BLaER1 treated with 17β-estradiol and CSF1 and Interleukin-3, amounts not matched to agents 10 nM and 100 nM (cell line): ENCODE data around the gene GPR137.
A peak's percentile ranks its signal among the peaks of the same experiment; 100 is the strongest.

Source experiments
- H3K27ac ChIP-seq, 11 experiments: shearing (Covaris generic); formaldehyde crosslinking; 2 replicates each; pipeline ENCODE4 v1.8.1; 2022
- H3K27me3 ChIP-seq, 11 experiments: shearing (Covaris generic); formaldehyde crosslinking; 2 replicates each; pipeline ENCODE4 v1.8.1; 2022
- H3K36me3 ChIP-seq, 11 experiments: shearing (Covaris generic); formaldehyde crosslinking; 2 replicates each; pipeline ENCODE4 v1.8.1; 2022
- H3K4me1 ChIP-seq, 10 experiments: shearing (Covaris generic); formaldehyde crosslinking; 2 replicates each; pipeline ENCODE4 v1.8.1; 2022
- H3K4me2 ChIP-seq, 11 experiments: shearing (Covaris generic); formaldehyde crosslinking; 2 replicates each; pipeline ENCODE4 v1.8.1; 2022
- H3K4me3 ChIP-seq, 10 experiments: shearing (Covaris generic); formaldehyde crosslinking; 2 replicates each; pipeline ENCODE4 v1.8.1; 2022
- H3K9ac ChIP-seq, 11 experiments: shearing (Covaris generic); formaldehyde crosslinking; 2 replicates each; pipeline ENCODE4 v1.8.1; 2022
- H3K9me3 ChIP-seq, 11 experiments: shearing (Covaris generic); formaldehyde crosslinking; replicated peaks in 1 of 11; 2 replicates each; pipeline ENCODE4 v1.8.1; 2022
- H4K20me1 ChIP-seq, 11 experiments: shearing (Covaris generic); formaldehyde crosslinking; 2 replicates each; pipeline ENCODE4 v1.8.1; 2022
- Cebpa-rat ChIP-seq, 11 experiments: shearing (Covaris generic); IDR thresholded peaks; 2 replicates each; pipeline ENCODE4 v1.8.1; 2022

GPR137 gene

DNA sequence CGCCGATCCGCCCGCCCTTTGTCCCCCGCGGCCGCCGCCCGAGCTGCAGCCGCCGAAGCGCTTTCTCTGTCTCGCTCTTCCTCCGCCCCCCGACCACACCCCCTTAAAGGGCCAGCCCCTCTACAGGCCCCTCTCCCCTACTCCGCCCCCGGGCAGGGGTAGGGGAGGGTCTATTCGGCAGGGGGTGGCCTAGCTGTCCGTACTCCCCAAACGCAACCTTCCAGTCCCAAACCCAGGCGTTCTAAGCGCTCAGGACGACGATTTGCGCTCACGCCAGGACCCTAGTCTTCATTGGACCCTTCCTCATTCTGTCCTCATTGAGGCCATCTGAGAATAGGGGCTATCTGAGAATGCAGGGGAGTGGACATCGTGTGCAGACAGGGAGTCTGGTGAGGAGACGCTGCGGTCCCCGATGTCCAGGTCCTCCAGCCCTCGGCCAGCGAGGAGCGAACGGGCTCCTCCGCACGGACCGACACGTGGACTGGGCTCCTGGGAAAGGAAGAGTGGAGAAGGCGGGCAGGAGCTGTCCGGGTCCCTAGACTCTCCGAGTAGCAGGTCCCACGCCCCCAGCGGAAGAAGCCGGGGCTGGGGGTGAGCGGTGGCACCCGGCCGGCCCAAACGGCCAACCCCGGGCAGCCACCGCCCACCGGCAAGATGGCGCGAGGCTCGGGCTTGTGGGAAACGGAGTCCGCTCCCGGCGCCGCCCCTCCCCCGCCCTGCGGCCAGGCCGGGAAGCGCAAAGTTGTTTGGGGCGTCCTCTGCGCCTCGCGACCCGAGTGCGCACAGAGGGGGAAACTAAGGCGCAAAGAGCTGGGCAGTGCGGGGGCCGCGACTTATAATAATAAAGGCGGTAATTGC lies 38.5 kb upstream of the GPR137 start, which contains the start of gene PPP1R14B:
PPP1R14B (minus strand) TSS at position 73 of the 858 bp plus-strand sequence. CDS start 270 bp downstream, outside the sequence.
- Histone ChIP-seq H3K4me2 (peak within 1 kb of the TSS; percentile 98 to 100 (median 99)), H4K20me1 (peaks cover 7 to 45% (median 34%) of the 10 kb centered on the region in 11 experiments; a peak in 21 of 22 replicates), H3K9ac (peak within 1 kb of the TSS; percentile 81 to 97 (median 92)), H3K27me3 (no peaks in the 10 kb centered on the region), H3K4me3 (peak within 1 kb of the TSS; percentile 81 to 99 (median 96)), H3K9me3 (no peaks in the 10 kb centered on the region), H3K27ac (peak within 1 kb of the TSS; percentile 33 to 96 (median 93); a peak in 21 of 22 replicates), H3K4me1 (peaks cover 58 to 82% (median 77%) of the 10 kb centered on the region in 10 experiments), H3K36me3 (peaks cover 13 to 29% (median 22%) of the 10 kb centered on the region in 11 experiments)
- no peak for TF ChIP-seq Cebpa-rat (IDR thresholded peaks at IDR 0.05)

DNA sequence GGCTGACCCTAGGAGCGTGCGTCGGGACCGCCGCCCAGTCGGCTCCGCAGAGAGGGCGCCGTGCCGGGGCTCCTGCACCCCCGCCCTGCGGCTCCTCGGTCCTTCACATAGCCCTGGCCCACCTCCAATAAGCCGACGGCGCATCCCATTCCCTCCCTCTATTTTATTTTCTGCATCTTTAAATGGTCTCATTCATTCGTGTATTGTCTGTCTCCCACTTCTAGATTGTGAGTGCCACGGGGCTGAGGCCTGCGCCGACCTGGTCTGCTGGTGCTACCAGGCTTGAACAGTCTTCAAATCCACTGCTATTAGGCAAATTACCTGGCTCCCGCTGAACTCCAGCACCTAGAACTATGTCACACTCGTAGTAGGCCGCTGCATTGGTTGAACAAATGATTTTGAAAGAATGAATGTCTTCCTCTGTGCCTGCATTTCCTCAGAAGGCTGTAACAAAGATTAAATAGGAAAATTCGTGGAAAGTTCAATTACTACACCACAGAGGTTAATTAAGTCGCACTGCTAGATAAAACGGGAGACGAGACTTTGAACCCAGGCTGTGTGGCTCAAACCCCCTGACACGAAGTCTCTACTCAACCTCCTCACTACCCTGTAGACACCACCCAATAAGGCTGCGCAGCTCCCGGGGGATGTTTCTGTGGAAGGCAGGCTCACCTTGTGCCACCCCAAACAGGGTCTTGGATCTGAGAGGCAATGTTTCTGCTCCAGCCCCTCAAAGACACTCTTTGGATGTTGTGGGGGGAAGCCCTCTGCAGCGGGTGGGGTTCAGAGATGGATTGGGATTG lies 37.7 kb upstream of the GPR137 start:
- Histone ChIP-seq H3K27me3 (no peaks in the 10 kb centered on the region), H3K4me1 (peaks cover 53 to 82% (median 77%) of the 10 kb centered on the region in 10 experiments), H4K20me1 (peaks cover 9 to 44% (median 32%) of the 10 kb centered on the region in 11 experiments; a peak in 21 of 22 replicates), H3K27ac (peak overlapping the region in 9 of 11 experiments; percentile 79 to 96 (median 94); a peak in 17 of 22 replicates), H3K4me2 (peak overlapping the region; percentile 92 to 100 (median 99)), H3K36me3 (peaks cover 13 to 25% (median 21%) of the 10 kb centered on the region in 11 experiments), H3K9me3 (no peaks in the 10 kb centered on the region), H3K4me3 (peak overlapping the region; percentile 81 to 99 (median 96)), H3K9ac (peak overlapping the region; percentile 81 to 97 (median 92); a peak in 20 of 22 replicates)
- TF ChIP-seq Cebpa-rat (IDR thresholded peaks at IDR 0.05): no peak

DNA sequence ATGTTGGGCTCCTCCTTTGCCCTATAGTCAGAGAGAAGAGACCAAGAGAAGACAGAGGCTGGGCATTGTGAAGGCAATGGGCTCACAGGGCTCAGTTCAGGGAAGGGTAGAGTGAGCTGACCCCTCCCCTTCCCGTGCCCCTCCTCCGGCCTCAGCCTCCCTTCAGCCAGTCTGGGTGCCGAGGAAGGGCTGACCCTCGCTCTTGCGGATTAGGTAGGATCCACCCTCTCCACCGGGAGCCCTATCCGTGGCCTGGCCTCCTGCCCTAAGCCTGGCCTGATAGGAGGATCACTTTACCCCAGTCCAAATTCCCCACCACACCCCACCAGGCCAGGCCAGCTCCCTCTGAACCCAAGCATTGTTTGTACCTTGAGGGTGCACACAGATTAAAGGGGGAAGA lies 37.1 kb upstream of the GPR137 start:
- peaks cover 53 to 82% (median 77%) of the 10 kb centered on the region in 10 experiments for H3K4me1 ChIP-seq
- peaks cover 10 to 44% (median 32%) of the 10 kb centered on the region in 11 experiments; a peak in 21 of 22 replicates for H4K20me1 ChIP-seq
- peak overlapping the region in 6 of 11 experiments; percentile 4 to 95 (median 80); a peak in 9 of 22 replicates for H3K9ac ChIP-seq
- peak overlapping the region in 10 of 11 experiments; percentile 92 to 100 (median 99); a peak in 19 of 22 replicates for H3K4me2 ChIP-seq
- no peaks in the 10 kb centered on the region for H3K27me3 ChIP-seq
- no peak overlapping the region for H3K4me3 ChIP-seq
- H3K27ac ChIP-seq: peak overlapping the region in 5 of 11 experiments; percentile 65 to 95 (median 71); a peak in 8 of 22 replicates
- H3K36me3 ChIP-seq: peaks cover 8 to 18% (median 15%) of the 10 kb centered on the region in 11 experiments
- TF ChIP-seq Cebpa-rat (IDR thresholded peaks at IDR 0.05): no peak
- no peaks in the 10 kb centered on the region for H3K9me3 ChIP-seq

DNA sequence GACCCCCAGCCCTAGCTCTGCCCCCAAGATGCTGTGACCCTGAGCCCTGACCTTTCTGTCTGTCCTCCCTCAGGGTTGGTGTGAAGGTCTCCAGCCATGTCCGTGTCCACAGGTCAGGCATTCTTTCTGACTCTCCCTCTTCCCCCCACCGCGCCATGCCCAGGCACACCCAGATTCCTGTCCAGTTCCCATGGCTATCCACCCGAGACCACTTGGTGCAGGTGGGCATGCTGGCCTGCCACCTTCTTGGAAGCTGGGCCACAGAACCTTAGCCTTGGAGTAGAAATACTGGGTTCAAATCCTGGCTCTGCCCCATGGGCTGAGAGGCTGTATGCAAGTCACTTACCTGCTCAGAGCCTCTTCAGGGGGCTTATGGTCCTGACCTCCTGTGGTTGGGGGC lies 36.6 kb upstream of the GPR137 start:
- Histone ChIP-seq H3K9me3 (no peaks in the 10 kb centered on the region), H4K20me1 (peaks cover 13 to 44% (median 32%) of the 10 kb centered on the region in 11 experiments; a peak in 21 of 22 replicates), H3K27ac (peak overlapping the region in 6 of 11 experiments; percentile 28 to 95 (median 70); a peak in 10 of 22 replicates), H3K4me1 (peaks cover 53 to 82% (median 77%) of the 10 kb centered on the region in 10 experiments), H3K9ac (peak overlapping the region in 8 of 11 experiments; percentile 4 to 95 (median 84); a peak in 11 of 22 replicates), H3K4me3 (peak overlapping the region in 1 of 10 experiments; percentile 8; a peak in 1 of 20 replicates), H3K4me2 (peak overlapping the region; percentile 92 to 100 (median 99); a peak in 20 of 22 replicates), H3K36me3 (peaks cover 4 to 15% (median 12%) of the 10 kb centered on the region in 11 experiments; a peak in 21 of 22 replicates), H3K27me3 (no peaks in the 10 kb centered on the region)
- TF ChIP-seq Cebpa-rat (IDR thresholded peaks at IDR 0.05): no peak

DNA sequence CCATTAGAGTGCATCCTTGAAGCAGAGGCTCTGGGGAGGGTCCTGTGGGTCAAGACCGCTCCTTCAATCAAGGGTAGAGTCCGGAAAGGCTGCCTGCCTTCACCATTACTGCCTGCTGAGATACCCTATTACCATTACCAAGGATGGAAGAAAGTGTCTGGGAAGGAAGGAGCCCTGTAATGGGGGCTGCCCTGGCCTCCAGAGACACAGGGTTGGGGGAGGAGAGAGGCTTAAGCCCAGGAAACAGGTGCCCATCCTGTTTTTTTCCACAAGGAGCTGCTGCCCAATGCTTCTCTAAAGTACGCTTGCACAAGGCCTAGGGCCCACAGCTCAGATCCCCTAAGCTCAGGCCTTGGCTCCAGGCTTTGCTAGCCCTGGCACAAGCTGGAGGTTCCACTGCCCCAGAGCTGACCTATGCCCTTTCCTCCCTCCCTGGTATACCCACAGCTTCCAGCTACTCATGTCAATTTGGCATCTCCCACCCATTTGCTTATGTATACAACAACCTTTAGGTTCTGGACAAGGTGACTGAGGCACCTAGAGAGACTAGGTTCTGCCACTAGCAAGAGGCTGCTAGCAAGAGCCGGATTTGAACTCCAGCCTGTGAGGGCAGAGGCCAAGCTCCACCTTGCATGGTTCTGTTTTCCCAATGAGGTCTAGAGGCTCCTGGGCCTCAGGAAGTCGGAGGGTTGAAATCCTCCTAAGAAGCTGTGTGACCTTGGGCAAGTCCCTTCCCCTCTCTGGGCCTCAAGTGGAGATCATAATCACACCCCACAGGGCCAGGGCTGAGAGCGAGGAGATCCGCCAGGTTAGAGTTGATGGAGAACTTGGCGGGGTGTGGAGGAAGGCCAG lies 35.9 kb upstream of the GPR137 start:
- H3K9me3 ChIP-seq: no peaks in the 10 kb centered on the region
- H3K4me2 ChIP-seq: peak overlapping the region; percentile 92 to 100 (median 99)
- H4K20me1 ChIP-seq: peaks cover 20 to 44% (median 31%) of the 10 kb centered on the region in 11 experiments; a peak in 21 of 22 replicates
- peak overlapping the region in 9 of 11 experiments; percentile 4 to 95 (median 84); a peak in 14 of 22 replicates for H3K9ac ChIP-seq
- H3K27me3 ChIP-seq: no peaks in the 10 kb centered on the region
- H3K4me3 ChIP-seq: peak overlapping the region in 2 of 10 experiments; percentile 8 to 95; a peak in 3 of 20 replicates
- TF ChIP-seq Cebpa-rat (IDR thresholded peaks at IDR 0.05): no peak
- H3K36me3 ChIP-seq: peaks cover 6 to 15% (median 11%) of the 10 kb centered on the region in 11 experiments; a peak in 21 of 22 replicates
- peaks cover 51 to 78% (median 73%) of the 10 kb centered on the region in 10 experiments for H3K4me1 ChIP-seq
- H3K27ac ChIP-seq: peak overlapping the region in 7 of 11 experiments; percentile 6 to 95 (median 71); a peak in 12 of 22 replicates

DNA sequence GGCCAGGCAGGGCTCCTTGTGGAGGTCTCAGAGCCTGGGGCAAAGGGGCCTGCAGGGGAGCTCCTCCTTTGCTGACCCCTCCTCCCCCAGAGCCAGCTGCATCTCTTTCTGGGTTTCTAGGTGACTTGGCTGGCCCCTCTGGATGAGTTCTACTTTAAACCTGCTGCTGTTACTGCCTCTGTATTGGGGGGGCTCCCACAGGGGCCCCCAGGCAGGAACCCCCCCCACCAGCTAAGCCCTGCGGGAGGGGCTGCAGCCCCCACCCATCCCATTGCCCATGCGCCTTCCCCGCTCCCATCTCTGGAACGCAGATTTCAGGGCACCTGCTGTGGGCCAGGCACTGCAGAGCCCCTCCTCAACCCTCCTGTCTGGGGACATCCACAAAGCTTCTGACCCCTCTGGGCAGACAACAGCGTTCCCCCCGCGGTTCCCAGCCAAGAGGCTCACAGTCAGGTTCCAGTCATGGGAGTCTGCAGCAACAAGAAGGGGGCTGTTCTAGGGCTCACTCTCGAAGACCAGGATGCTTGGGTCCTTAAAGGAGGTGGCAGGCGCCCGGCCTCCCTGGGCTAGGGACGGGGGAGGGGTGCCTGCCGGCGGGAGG lies 35.1 kb upstream of the GPR137 start:
- Histone ChIP-seq H3K4me2 (peak overlapping the region; percentile 92 to 100 (median 99)), H3K4me1 (peaks cover 46 to 72% (median 68%) of the 10 kb centered on the region in 10 experiments), H4K20me1 (peaks cover 21 to 40% (median 27%) of the 10 kb centered on the region in 11 experiments; a peak in 21 of 22 replicates), H3K9ac (peak overlapping the region; percentile 75 to 95 (median 85)), H3K36me3 (peaks cover 13 to 21% (median 15%) of the 10 kb centered on the region in 11 experiments), H3K9me3 (no peaks in the 10 kb centered on the region), H3K27me3 (no peaks in the 10 kb centered on the region), H3K4me3 (peak overlapping the region; percentile 71 to 96 (median 90)), H3K27ac (peak overlapping the region in 8 of 11 experiments; percentile 42 to 95 (median 73); a peak in 13 of 22 replicates)
- no peak for TF ChIP-seq Cebpa-rat (IDR thresholded peaks at IDR 0.05)
